ENCODE measurements around the gene CARS1.

DNA sequence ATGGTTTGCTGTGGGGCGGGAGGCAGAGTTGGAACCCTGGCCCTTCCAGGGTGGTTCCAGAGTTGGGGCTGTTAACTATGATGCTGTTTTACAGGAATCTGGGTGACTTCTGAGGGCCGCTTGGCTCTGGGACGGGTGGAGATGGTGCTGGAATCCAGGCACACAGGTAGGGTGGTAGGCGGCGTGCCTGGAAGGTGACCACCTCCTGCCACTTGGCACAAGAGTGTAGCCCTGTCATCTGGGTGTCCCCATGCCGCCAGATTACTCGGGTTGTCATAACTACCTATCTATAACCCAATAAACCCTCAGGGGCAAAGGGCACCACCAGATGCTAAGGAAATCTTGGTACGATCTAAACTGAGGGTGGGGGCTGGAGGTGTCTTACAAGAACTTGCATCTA is 1.3 kb downstream of the CARS1 start:
- TF ChIP-seq SREBF2 (IDR thresholded peaks at IDR 0.05; ENCODE audit: low read length) (no peak), CREM (IDR thresholded peaks at IDR 0.05; ENCODE audit: low read depth) (no peak), FOXK2 (IDR thresholded peaks at IDR 0.05) (no peak), CHD4 (IDR thresholded peaks at IDR 0.05) (no peak), BACH1 (IDR thresholded peaks at IDR 0.05; ENCODE audit: borderline replicate concordance) (no peak), SMC3 (IDR thresholded peaks at IDR 0.05; ENCODE audit: borderline replicate concordance, low read length) (no peak), GABPA (IDR thresholded peaks at IDR 0.05; ENCODE audit: low read depth) (no peak), ZNF24 (IDR thresholded peaks at IDR 0.05) (no peak)

Data from GM12878 (cell line).